ENCODE measurements around the gene DDO. TPM values are rescaled to one million over a fixed set of nuclear protein-coding genes. Genes with fewer than 3 reads are reported as not detected.

DDO gene
- total and polyA plus RNA-seq, 2 experiments from 2014 or later, result 0.10 TPM; not detected in 1

DNA sequence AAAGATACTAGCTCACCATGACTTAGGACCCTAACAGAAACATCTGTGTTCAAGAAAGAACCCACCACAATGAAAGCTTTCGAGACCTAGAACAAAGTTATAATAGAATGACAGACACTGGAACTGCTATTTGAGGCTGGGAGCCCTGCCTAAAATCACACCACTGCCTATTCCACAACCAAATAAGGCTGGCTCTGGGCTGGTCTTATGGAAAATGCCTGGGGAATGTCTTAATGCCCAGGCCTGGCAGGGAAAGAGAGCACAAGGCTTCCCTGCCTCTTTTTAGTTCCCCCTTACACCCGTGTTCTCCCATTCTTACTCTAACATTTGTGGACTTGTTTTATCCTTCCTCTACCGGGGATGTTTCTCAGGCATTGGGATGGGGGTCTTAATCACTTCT, 51.6 kb downstream of the DDO start:
- Mint-ChIP-seq H3K9me3 (no peaks in the 10 kb centered on the region), H3K4me3 (no peak overlapping the region), H3K27ac (no peak overlapping the region), H3K27me3 (ENCODE audit: insufficient read depth, low read depth, poor library complexity) (peaks cover 10% of the 10 kb centered on the region), H3K36me3 (ENCODE audit: low read depth) (no peaks in the 10 kb centered on the region), H3K4me1 (peaks cover 24% of the 10 kb centered on the region; the same call in 2 of the 3 replicates)
- Histone ChIP-seq H3K27ac (ENCODE audit: low read depth) (no peak overlapping the region), H3K9me2 (ENCODE audit: insufficient read depth) (no peaks in the 10 kb centered on the region), H3K79me2 (replicated peaks; ENCODE audit: insufficient read depth) (no peaks in the 10 kb centered on the region), H2AFZ (no peak overlapping the region), H3K4me1 (ENCODE audit: insufficient read depth) (peaks cover 16% of the 10 kb centered on the region), H4K20me1 (replicated peaks; ENCODE audit: insufficient read depth) (no peaks in the 10 kb centered on the region), H3F3A (replicated peaks; ENCODE audit: low read depth) (no peaks in the 10 kb centered on the region), H3K4me2 (no peak overlapping the region), H3K27me3 (ENCODE audit: insufficient read depth) (peaks cover 19% of the 10 kb centered on the region), H3K36me3 (ENCODE audit: insufficient read depth) (no peaks in the 10 kb centered on the region), H3K4me3 (no peak overlapping the region)
- no peak for TF ChIP-seq NANOG (IDR thresholded peaks at IDR 0.05; ENCODE audit: borderline replicate concordance)
- TF ChIP-seq ZNF331 (CRISPR knock-in tag; IDR thresholded peaks at IDR 0.05; ENCODE audit: low read depth), result no peak
- no peak for TF ChIP-seq CREB1 (CRISPR knock-in tag; IDR thresholded peaks at IDR 0.05; ENCODE audit: low read depth)
- no peak for TF ChIP-seq EZH2phosphoT487 (IDR thresholded peaks at IDR 0.05; ENCODE audit: unreplicated experiment)
- TF ChIP-seq, protein P1, sequence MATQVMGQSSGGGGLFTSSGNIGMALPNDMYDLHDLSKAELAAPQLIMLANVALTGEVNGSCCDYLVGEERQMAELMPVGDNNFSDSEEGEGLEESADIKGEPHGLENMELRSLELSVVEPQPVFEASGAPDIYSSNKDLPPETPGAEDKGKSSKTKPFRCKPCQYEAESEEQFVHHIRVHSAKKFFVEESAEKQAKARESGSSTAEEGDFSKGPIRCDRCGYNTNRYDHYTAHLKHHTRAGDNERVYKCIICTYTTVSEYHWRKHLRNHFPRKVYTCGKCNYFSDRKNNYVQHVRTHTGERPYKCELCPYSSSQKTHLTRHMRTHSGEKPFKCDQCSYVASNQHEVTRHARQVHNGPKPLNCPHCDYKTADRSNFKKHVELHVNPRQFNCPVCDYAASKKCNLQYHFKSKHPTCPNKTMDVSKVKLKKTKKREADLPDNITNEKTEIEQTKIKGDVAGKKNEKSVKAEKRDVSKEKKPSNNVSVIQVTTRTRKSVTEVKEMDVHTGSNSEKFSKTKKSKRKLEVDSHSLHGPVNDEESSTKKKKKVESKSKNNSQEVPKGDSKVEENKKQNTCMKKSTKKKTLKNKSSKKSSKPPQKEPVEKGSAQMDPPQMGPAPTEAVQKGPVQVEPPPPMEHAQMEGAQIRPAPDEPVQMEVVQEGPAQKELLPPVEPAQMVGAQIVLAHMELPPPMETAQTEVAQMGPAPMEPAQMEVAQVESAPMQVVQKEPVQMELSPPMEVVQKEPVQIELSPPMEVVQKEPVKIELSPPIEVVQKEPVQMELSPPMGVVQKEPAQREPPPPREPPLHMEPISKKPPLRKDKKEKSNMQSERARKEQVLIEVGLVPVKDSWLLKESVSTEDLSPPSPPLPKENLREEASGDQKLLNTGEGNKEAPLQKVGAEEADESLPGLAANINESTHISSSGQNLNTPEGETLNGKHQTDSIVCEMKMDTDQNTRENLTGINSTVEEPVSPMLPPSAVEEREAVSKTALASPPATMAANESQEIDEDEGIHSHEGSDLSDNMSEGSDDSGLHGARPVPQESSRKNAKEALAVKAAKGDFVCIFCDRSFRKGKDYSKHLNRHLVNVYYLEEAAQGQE (IDR thresholded peaks at IDR 0.05; ENCODE audit: unreplicated experiment), result no peak
- no peak for TF ChIP-seq STAT1 (IDR thresholded peaks at IDR 0.05; ENCODE audit: unreplicated experiment)
- no peak for TF ChIP-seq JUNB (IDR thresholded peaks at IDR 0.05; ENCODE audit: unreplicated experiment)
- TF ChIP-seq CTCF (conservative IDR thresholded peaks at IDR 0.05; ENCODE audit: low read depth in 2 of 2), result no peak
- no peak for TF ChIP-seq ETS1 (IDR thresholded peaks at IDR 0.05)
- TF ChIP-seq EZH2 (IDR thresholded peaks at IDR 0.05; ENCODE audit: low read depth, unreplicated experiment), result no peak
- TF ChIP-seq ZNF114 (CRISPR knock-in tag; IDR thresholded peaks at IDR 0.05), result no peak
- no peak for TF ChIP-seq ZNF462 (CRISPR knock-in tag; IDR thresholded peaks at IDR 0.05)
- TF ChIP-seq POLR2AphosphoS5 (IDR thresholded peaks at IDR 0.05; ENCODE audit: low read depth), result no peak
- DNase-seq (ENCODE audit: low spot score) (no peak), ATAC-seq (no peak)
